ENCODE data around the gene CCT3.

The CCT3 gene

DNA sequence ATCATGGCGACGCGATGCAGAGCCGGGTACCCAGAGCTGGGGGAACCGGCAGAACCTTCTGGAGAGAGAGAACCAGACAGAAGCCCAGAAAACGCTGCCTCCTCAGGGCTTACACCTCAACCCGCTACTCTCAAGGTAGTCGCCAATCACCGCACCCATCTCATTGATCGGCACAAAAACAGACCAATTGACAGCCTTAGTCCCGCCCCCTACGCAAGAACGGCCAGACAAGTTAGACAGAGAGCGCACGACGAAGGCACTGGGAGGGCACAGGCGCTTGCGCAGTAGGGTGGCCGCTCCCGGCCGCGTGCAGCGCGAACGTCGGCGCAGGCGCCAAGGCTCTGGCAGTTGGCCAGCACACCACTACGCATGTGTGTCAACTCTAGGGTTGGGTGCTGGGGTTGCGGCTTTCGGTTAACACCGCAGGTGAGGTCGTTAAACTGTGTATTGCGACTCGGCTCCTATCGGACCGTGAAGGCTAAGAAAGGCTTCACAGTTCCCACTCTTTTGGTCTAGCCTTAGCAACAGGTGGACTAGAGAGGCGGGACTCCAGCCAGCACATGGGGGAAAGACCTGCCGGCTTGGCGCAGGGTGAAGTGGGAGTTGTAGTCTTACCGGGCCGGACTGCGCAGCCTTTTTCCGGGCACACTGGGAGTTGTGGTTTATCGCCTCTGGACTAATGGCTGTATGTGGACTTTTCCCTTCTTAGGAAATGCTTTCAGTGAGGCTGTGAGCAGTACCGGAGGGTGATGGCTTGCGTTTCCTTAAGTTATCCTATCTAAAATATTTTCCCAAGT is at the start of gene CCT3, which contains the start of gene TSACC:
TSS of gene CCT3 (minus strand) at position 113 of the 797 bp plus-strand sequence. CDS start at position 5, 108 bp downstream.
TSS of gene TSACC (plus strand) at position 347 of the 797 bp plus-strand sequence. CDS start 1,232 bp downstream, outside the sequence.
- peak; percentile 81 for FAIRE-seq
- peak; percentile 87 for TF ChIP-seq POLR2A (IDR thresholded peaks at IDR 0.05; ENCODE audit: low read depth, low read length)
- DNase-seq (ENCODE audit: insufficient read length, low spot score), result peak; percentile 98

DNA sequence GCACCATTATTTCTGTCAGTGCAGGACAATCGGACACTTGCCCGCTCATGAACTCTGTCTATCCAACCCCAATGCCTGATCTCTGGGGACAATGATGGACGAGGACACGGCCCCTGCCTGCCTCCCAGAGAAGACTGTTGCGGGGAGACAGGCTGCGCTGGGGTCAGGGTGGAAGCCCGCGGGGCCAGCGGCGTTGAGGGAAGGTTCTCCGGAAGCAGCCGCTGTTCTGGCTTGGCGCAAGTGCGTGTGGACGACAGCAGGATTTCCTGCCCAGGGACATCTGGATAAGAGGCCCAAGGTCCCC is 49.7 kb upstream of the CCT3 start:
- DNase-seq (ENCODE audit: insufficient read length, low spot score) (no peak), FAIRE-seq (no peak)
- no peak for TF ChIP-seq POLR2A (IDR thresholded peaks at IDR 0.05; ENCODE audit: low read depth, low read length)

DNA sequence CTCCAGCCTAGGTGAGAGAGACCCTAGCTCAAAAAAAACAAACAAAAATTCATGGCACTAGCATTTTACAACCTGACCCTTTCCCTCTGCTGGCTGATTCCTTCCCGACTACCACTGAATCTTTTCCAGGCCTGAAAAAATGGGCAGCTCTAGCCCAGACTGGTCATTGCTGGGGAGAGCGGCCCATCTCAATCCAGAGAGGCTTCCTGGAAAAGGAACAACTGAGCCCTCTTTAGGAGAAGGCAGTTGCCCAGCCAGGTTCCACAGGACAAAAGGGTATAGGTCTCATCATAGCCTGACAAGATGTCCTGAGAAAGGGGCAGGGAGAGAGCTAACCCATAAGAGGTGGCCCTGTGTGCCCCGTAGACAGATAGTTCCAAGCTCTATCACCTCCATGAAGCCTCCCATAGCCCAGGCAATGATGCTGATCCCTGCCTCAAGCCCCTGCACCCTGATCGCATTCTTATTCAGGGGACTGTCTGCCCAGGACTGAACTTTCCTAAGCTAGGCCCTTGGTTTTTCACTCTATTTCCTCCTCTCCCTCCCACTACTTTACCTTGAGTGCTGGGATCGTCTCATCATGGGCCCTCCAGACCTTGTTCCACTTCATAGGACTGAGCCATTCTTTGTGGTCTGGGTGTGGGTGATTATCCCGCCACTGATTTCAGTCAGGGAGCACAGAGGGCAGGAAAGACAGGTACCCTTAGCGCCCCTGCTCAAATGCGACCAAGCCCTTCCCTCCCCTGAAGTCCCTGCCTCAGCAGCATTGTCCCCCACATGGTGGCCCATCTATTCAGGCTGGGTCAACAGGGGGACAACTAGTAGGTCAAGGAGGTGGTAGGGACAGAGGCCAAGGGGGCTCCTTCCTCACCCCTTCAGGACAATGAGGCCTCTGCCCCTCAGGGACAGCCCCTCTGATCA is 49.1 kb upstream of the CCT3 start:
- no peak for FAIRE-seq
- no peak for DNase-seq (ENCODE audit: insufficient read length, low spot score)
- TF ChIP-seq POLR2A (IDR thresholded peaks at IDR 0.05; ENCODE audit: low read depth, low read length), result no peak

DNA sequence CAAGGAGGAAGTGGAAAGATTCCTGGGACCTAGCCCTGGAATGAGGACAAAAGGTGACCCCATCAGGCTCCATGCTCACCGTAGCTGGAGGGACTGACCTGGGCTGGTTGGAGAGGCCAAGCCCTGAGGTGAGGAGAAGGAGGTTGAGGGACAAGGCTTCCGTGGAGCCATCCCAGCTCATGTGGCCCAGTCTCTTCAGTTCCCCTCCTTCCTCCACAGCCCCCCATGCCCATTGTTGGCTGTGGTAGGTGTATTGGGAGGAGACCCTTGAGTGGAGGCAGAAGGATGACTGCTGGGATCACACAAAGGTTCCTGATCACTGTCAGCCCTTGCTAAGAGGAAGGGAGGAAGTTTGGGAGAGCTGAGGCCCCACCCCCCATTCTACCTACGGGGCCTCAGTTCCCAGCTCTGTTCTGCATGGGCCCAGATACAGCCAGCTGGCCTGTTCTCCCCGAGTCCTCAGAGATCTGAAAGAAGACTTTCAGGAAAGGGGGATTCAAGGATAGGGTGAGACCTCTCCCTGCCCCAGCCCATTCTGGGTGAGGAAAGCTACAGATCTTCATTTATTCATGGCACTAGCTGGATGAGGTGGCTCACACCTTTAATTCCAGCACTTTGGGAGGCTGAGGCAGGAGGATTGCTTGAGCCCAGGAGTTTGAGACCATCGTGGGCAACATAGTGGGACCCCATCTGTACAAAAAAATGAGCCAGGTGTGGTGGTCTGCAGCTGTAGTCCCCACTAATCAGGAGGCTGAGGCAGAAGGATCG is 48.2 kb upstream of the CCT3 start:
- no peak for TF ChIP-seq POLR2A (IDR thresholded peaks at IDR 0.05; ENCODE audit: low read depth, low read length)
- FAIRE-seq, result no peak
- DNase-seq (ENCODE audit: insufficient read length, low spot score), result no peak

DNA sequence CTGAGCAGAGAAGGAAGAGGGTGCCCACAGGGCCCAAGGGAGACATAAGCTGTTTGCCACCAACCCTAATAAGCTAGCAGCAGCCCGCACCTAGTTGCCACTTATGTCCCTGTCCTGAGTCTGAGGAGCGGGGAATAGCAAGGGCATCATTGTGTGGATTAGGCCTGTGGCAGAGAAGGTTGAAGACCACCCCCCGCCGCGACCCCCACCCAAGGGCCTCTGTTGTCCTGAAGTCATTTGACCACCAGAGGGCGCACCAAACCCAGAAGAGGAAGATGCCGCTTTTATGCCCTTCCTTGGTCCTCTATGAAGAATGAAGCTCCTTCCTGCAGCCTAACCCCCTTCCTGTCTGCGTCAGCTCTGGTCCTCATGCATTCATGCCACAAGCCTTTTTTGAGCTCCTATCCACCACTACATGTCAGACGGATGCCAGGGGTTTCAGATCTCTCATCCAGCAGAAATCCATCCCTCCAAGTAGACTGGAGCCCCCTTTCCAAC is 47.5 kb upstream of the CCT3 start:
- no peak for TF ChIP-seq POLR2A (IDR thresholded peaks at IDR 0.05; ENCODE audit: low read depth, low read length)
- DNase-seq (ENCODE audit: insufficient read length, low spot score) (peak; percentile 97), FAIRE-seq (no peak)

DNA sequence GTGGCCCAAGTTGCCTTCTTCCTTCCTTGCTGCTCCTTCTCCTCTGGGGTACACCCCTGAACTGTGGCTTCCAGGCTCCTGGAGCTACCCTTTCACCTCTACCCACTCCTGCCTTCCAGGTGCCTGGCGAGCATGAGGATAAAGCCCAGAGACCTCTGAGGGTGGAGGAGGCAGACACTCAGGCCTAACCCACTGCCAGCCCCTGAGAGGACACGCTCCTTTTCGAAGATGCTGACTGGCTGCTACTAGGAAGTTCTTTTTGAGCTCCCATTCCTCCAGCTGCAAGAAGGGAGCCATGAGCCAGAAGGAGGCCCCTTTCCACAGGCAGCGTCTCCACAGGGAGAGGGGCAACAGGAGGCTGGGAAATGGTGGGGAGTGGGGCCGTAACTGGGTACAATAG is 46.6 kb upstream of the CCT3 start:
- DNase-seq (ENCODE audit: insufficient read length, low spot score), result no peak
- no peak for TF ChIP-seq POLR2A (IDR thresholded peaks at IDR 0.05; ENCODE audit: low read depth, low read length)
- no peak for FAIRE-seq

DNA sequence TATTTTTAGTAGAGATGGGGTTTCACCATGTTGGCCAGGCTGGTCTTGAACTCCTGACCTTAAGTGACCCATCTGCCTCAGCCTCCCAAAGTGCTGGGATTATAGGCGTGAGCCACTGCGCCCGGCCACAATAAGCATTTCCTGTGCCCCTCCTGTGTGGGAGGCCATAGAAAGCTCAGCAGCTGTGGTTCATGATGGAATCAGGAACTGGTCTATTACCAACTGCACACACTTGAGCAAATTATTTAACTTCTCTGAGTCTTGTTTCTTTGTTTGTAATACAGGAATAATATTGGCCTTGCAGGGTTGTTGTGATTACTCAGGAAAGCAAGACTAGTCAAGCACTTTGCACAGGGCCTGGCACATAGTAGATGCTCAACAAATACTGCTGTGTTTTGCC is 45.9 kb upstream of the CCT3 start:
- no peak for TF ChIP-seq POLR2A (IDR thresholded peaks at IDR 0.05; ENCODE audit: low read depth, low read length)
- DNase-seq (ENCODE audit: insufficient read length, low spot score), result no peak
- no peak for FAIRE-seq

DNA sequence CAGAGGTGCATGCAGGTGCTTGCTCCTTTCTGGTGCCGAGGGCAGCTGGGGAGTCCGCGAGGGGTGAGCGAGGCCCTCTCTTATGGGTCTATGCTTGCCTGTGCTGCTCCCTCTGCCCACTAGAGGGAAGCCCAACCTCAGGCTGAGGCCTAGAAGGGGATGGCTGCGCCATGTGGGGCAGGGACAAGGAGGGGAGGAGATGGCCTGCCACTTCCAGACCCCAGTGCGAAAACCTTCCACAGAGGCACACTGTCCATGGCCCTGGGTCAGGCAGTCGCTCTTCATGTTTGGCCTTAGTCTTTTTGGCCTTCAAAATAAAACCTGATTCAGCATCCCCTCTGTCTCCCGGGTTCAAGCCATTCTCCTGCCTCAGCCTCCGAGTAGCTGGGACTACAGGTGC is 44.9 kb upstream of the CCT3 start:
- FAIRE-seq (no peak), DNase-seq (ENCODE audit: insufficient read length, low spot score) (peak; percentile 89)
- no peak for TF ChIP-seq POLR2A (IDR thresholded peaks at IDR 0.05; ENCODE audit: low read depth, low read length)

DNA sequence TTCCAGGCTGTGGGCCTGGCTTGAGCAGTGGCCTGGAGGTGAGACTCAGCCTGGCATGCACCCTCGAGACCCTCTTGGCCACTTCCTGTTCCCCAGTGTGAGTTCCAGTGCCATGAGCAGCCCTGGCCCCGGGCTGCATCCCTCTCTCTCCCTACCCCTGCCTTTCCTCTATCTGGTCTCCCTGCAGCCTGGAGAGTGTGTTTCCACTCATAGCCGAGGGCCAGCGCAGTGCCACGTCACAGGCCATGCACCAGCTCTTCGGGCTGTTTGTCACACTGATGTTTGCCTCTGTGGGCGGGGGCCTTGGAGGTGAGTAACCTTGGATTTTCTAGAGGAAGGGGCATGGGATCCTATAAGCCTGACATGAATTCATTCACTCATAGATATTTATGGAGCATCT is 44.5 kb upstream of the CCT3 start:
- DNase-seq (ENCODE audit: insufficient read length, low spot score) (no peak), FAIRE-seq (no peak)
- TF ChIP-seq POLR2A (IDR thresholded peaks at IDR 0.05; ENCODE audit: low read depth, low read length), result no peak

DNA sequence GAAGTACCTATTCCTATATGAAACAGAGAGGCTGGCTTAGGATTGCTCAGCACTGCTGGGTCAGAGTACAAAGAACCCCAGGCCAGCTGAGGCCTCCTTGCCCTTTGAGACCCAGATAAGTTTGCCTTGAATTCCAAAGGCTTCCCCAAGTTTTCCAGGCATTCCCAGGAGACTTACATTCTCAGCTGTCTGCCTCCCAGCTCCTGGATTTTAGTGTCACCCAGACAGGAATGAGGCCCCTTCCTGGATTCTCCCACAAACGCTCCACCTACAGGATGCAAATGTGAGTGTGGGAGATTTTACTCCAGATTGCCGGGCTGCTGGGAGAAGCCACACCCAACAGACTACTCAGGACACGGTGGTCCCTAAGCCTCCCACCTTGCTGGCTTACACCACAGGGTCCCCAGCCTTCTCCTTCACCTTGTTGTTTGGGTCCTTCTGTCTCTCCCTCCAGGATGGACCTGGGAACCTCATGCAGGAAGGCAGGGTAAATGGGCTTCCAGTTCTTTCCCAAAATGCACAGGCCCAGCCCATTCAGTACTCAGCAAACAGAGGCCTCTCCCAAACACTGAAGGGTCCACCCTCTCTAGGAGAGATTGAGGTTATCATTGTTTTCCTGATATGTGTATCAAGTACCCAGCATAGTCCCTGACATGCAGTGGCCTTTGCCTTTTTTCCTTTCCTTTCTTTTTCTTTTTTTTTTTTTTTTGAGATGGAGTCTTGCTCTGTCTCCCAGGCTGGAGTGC is 41.5 kb upstream of the CCT3 start:
- TF ChIP-seq POLR2A (IDR thresholded peaks at IDR 0.05; ENCODE audit: low read depth, low read length), result no peak
- no peak for FAIRE-seq
- peak; percentile 81 for DNase-seq (ENCODE audit: insufficient read length, low spot score)

DNA sequence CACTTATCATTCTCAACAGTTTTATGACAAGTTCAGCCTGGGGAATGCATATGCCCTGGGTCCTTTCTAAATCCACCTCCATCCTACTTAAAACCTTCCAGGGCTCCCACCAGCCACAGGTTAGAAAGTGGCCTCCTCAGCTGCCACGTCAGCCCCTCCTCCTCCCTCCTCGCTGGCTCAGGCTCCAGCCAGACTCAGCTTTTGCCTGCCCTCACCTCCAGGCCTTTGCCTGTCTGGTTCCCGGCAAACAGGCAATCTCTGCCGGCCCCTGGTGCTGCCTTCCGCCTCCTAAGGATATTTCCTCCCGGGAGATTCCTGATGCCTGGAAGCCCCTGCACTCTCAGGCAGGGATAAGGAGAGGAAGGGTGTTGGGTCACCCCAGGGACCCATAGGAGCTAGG is 40.5 kb upstream of the CCT3 start:
- DNase-seq (ENCODE audit: insufficient read length, low spot score) (no peak), FAIRE-seq (no peak)
- no peak for TF ChIP-seq POLR2A (IDR thresholded peaks at IDR 0.05; ENCODE audit: low read depth, low read length)

DNA sequence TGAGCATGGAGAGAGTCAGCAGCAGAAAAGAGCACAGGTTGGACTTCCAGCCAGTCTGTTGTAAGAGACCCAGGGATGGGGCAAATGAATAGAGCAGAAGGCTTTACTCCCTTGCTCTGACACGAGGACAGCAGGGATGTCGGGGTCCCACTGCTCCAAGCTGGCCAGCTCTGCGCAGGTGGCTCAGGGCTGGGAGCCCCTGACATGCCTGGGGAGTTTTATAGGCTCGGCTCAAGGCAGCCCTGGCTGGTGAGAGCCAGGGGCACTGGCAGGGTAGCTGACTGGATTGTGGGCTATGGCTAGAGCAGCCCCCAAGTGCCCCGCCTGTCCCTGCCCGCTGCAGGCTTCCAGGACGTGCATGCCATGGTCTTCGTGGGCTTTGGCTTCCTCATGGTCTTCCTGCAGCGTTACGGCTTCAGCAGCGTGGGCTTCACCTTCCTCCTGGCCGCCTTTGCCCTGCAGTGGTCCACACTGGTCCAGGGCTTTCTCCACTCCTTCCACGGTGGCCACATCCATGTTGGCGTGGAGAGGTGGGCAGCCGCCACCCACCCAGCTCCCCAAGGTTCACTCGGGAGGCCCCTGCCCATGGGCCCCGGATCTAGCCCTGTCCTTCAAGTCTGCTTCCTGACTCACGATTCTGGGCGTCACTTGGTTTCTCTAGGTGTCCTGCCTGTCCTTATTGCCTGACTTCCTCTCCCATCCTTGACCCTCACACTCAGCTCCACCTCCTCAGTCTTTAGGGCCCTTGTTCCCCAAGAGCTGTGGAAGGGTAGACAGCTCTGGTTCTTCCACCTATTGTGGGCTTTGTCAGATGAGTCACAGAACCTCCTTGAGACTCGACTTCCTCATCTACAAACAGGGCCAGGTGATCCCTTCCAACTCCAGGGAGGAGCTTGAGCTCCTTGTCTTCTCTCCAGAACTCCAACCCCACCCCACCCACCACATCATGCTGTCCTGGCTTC is 39.1 kb upstream of the CCT3 start:
- no peak for TF ChIP-seq POLR2A (IDR thresholded peaks at IDR 0.05; ENCODE audit: low read depth, low read length)
- FAIRE-seq (no peak), DNase-seq (ENCODE audit: insufficient read length, low spot score) (no peak)

All from H54 (cell line).